Jurkat, Clone E6-1 (cell line): Measurements from ENCODE around the gene GPI.
A peak's percentile ranks its signal among the peaks of the same experiment; 100 is the strongest.
"Not testable (repeated sequence)": the region's sequence is repeated elsewhere in the genome, so short reads cannot be mapped to it uniquely, and the experiment has no call there.

Experiments used
- DNase-seq: peaks from one replicate; pipeline ENCODE4 v3.0.0-alpha.2; 2011; ENCODE audit warnings: low read depth, low spot score
- H3K4me3 ChIP-seq: 2 replicates; pipeline ENCODE4 v1.5.1; 2011; ENCODE audit warnings: mild to moderate bottlenecking, low read length, control low read depth, moderate library complexity

The GPI gene

DNA sequence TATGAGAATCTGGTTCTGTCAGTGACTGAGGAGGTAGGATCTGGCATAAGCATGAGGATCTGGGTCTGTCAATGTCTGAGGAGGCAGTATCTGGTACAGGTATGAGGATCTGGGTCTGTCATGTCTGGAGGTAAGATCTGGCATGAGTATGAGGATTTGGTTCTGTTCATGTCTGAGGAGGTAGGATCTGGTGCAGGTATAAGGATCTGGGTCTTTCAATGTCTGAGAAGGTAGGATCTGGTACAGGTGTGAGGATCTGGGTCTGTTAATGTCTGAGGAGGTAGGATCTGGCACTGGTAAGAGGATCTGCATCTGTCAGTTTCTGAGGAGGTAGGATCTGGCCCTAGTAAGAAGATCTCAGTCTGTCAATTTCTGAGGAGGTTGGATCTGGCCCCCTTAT, 26.8 kb downstream of the GPI start:
- no peak overlapping the region for H3K4me3 ChIP-seq
- no peak for DNase-seq

DNA sequence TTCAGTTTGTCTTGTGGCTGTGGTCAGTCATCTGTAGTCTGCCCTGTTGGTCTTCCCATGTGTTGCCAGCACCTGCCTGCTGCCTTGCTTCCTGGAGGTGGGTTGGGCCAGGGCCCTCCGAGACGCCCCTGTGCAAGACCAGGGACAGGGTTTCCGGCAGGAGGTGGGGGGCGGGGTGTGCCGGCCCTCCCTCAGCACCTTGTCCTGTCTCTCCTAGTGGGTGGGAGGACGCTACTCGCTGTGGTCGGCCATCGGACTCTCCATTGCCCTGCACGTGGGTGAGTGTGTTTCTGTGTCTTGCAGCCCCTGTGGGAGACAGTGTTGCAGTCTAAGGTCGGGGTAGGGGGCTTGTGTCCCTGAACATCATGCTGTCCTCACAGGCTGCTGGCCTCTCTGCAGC, 28.0 kb downstream of the GPI start:
- no peak for DNase-seq
- no peak overlapping the region for H3K4me3 ChIP-seq

DNA sequence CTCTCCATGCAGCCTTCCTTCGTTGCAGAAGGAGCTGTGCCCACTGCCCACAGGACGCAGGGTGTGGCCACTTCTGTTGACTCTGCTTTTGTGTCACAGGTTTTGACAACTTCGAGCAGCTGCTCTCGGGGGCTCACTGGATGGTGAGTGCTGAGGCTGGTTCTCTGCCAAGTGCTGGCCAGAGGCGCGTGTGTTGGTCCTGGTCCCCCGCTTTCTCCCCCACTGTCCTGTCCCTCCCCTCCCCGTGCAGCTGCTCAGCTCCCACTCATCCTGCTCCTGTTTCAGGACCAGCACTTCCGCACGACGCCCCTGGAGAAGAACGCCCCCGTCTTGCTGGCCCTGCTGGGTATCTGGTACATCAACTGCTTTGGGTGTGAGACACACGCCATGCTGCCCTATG, 28.6 kb downstream of the GPI start:
- H3K4me3 ChIP-seq, result no peak overlapping the region
- DNase-seq, result no peak

DNA sequence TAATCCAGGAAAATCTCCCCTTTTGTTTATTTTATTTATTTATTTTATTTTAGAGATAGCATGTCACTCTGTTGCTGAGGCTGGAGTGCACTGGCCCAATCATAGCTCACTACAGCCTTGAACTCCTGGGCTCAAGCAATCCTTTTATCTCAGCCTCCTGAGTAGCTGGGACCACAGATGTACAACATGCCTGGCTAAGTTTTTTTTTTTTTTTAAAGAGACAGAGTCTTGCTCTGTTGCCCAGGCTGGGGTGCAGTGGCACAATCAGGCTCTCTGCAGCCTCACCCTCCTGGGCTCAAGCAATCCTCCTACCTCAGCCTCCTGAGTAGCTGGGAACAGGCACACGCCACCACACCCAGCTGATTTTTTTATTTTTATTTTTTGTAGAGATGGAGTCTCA, 32.9 kb downstream of the GPI start:
- no peak overlapping the region for H3K4me3 ChIP-seq
- no peak for DNase-seq

DNA sequence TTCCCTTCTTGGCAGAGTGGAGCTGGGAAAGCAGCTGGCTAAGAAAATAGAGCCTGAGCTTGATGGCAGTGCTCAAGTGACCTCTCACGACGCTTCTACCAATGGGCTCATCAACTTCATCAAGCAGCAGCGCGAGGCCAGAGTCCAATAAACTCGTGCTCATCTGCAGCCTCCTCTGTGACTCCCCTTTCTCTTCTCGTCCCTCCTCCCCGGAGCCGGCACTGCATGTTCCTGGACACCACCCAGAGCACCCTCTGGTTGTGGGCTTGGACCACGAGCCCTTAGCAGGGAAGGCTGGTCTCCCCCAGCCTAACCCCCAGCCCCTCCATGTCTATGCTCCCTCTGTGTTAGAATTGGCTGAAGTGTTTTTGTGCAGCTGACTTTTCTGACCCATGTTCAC, 34.9 kb downstream of the GPI start:
- H3K4me3 ChIP-seq, result no peak overlapping the region
- DNase-seq, result no peak

DNA sequence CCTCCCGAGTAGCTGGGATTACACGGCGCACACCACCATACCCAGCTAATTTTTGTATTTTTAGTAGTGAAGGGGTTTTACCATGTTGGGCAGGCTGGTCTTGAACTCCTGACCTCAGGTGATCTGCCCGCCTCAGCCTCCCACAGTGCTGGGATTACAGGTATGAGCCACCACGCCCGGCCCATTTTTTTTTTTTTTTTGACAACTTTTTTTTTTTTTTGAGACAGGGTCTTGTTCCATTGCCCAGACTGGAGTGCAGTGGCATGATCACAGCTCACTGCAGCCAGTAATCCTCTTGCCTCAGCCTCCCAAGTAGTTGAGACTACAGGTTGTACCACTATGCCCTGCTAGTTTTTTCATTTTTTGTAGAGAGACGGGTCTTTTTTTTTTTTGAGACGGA, 35.8 kb downstream of the GPI start:
- DNase-seq, H3K4me3 ChIP-seq: not testable (repeated sequence)

DNA sequence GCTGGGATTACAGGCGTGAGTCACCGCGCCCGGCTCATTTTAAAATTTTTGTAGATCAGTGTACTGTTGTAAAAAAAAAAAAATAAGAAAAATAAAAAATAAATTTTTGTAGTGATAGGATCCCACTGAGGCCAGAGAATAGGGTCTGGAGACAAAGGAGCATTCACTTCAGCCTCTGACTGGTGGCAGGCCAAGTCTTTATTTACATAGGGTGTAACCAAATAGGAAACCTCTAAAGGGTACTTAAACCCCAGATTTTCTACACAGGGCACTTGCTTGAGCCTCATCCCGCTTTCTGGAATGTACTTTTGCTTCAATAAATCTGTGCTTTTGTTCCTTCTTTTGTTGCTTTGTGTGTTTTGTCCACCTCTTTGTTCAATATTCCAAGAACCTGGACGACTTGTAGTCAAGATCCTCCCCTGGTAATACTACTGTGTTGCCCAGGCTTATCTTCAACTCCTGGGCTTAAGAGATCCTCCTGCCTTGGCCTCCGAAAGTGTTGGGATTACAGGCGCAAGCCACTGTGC, 37.1 kb downstream of the GPI start:
- DNase-seq, result no peak

DNA sequence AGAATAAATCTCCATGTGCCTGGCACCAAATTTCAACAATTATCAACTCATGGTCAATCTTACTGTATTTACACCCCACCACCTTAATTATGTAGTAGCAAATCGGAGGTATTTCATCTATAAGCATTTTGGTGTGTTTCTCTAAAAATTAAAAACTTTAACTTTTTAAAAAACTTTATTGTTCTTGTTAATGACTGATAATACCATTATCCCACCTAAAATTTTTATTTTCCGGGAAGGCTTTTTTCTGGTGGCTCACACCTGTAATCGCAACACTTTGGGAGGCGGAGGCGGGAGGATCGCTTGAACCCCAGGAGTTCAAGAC, 38.8 kb downstream of the GPI start:
- H3K4me3 ChIP-seq, result peak overlapping the region; percentile 95
- DNase-seq, result no peak

More for the DNA sequence above, 37.1 kb downstream of the GPI start:
- H3K4me3 ChIP-seq, result no peak overlapping the region

DNA sequence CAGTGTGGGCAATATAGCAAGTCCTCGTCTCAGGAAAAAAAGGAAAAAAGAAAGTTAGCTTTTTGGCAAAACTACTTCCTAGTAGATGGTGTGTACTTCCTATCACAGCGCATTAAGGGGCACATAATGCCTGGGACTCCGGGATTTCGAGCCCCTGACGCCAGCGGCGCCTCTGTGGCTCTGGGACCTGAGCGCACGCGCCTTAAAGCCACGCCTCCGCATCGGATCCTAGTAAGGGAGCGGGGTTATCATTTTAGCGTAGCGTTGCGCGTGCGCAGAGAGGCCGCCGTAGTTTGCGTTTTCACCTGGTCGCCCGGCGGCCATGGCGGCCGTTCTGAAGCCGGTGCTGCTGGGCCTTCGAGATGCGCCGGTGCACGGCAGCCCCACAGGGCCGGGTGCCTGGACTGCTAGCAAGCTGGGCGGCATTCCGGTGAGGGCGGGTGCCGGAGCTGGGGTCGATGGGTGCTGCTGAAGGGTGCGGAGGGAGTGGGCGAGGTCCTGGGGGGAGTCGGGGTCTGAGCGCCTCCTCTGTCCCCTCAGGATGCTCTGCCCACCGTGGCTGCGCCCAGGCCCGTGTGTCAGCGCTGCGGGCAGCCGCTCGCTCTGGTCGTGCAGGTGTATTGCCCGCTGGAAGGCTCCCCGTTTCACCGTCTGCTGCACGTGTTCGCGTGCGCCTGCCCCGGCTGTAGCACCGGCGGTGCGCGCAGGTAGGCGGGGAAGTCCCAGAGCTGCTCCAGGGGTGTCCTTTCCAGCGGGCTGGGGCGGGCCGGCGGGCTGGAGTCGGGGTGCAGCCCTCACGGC, 39.3 kb downstream of the GPI start, which contains the start of gene PDCD2L:
TSS of gene PDCD2L (plus strand) at position 291 of the 801 bp plus-strand sequence. CDS start at position 323, 32 bp downstream.
- peak within 1 kb of the TSS; percentile 95 for H3K4me3 ChIP-seq
- peak; percentile 87 for DNase-seq

DNA sequence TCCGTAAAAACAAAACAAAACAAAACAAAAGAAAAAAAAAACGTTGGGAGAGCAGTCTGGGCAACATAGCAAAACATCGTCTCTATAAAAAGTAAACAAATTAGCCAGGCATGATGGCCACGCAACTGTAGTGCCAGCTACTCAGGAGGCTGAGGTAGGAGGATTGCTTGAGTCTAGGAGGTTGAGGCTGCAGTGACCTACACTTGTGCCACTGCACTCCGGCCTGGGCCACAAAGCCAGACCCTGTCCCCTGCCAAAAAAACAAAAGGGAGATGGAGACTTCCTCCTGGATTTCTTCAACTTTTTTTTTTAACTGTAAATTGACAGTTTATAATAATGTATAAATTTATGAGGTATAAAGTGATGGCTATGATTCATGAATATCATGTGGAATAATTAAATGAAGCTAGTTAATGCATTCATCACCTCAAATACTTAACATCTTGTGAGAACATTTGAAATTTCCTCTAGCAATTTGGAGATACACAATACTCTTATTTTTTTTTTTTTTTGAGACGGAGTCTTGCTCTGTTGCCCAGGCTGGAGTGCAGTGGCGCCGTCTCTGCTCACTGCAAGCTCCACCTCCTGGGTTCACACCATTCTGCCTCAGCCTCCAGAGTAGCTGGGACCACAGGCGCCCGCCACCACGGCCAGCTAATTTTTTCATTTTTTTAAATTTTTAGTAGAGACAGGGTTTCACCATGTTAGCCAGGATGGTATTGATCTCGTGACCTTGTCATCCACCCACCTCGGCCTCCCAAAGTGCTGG, 41.1 kb downstream of the GPI start:
- H3K4me3 ChIP-seq, result no peak overlapping the region
- no peak for DNase-seq

DNA sequence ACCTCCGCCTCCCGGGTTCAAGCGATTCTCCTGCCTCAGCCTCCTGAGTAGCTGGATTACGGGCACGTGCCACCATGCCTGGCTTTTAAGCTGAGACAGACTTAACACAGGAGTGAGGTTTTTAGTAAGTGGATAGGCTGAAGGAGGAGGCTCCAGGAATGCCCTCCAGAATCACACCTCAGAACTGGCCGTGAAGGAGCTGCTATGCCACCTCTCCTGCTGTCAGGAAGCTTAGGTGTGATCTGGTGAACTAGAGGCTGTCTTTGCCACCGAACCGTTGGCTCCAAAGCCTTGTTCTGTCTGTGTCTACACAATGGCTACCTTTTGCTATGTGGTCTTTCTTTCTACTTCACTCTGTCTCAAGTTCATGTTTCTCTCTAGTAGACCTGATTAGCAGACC, 43.4 kb downstream of the GPI start:
- no peak for DNase-seq
- H3K4me3 ChIP-seq, result no peak overlapping the region

DNA sequence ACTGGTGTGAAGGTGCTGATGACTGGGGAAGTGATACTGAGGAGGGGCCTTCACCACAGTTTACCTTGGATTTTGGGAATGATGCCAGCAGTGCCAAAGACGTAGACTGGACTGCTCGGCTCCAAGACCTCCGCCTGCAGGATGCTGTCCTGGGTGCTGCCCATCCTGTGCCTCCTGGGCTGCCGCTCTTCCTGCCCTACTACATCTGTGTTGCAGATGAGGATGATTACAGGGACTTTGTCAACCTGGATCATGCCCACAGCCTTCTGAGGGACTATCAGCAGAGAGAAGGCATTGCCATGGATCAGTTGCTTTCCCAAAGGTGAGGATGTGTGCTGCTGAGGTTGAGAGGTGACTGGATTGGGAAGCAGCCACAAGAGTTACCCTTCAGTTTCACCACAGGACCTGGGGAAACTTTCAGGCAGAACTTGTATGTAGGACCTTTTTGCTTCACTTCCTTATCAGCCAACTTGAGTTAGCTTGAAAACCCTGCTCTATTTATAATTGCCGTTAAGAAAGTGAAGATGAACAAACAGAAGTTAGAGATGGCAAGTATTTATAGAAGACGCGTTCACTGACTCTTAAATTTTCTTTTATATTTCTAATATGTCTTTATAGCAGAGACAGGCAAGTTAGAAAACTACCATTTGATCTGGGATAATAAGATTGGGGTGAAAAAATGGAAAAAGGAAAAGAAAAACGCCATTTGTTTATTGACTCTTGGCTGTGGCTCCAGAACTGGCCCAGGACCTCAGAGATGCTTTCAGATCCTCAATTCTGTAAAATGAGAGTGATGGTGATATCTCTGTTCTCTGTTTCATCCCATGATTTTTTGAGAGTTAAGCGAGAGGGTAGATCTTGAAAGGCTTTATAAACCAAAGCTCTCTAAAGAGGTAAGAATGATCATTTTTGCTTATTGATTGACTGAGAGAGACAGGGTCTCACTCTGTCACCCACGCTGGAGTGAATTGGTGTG, 44.5 kb downstream of the GPI start:
- no peak for DNase-seq
- H3K4me3 ChIP-seq, result no peak overlapping the region

DNA sequence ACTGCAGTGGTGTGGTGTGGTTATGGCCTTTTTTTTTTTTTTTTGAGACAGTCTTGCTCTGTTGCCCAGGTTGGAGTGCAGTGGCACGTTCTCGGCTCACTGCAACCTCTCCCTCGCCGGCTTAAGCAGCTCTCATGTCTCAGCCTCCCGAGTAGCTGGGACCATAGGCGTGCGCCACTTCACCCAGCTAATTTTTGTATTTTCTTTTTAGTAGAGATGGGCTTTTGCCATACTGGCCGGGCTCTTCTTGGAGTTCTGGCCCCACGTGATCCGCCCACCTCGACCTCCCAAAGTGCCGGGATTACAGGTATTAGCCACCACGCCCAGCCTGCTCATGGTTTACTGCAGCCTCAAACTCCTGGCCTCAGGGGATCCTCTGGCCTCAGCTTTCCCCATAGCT, 46.2 kb downstream of the GPI start:
- no peak for DNase-seq
- H3K4me3 ChIP-seq, result no peak overlapping the region

DNA sequence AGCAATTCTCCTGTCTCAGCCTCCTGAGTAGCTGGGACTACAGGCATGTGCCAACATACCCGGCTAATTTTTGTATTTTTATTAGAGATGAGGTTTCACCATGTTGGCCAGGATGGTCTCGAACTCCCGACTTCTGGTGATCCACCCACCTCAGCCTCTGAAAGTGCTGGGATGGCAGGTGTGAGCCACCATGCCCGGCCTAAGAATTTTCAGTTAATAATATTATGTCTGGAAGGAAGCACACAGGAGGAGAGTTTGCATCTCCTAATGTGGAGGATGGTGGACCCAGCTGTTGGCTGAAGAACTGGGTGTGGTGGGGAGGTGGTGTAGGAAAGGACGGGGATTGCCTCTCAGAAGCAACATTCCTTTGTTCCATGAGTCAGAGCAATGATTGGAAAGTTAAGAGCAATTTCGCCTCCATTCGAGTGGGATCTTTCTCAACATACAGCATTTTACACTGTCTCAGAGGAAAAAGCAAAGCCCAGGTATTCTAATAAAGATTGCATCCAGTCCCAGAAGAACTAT, 51.1 kb downstream of the GPI start:
- DNase-seq, result no peak
- no peak overlapping the region for H3K4me3 ChIP-seq

DNA sequence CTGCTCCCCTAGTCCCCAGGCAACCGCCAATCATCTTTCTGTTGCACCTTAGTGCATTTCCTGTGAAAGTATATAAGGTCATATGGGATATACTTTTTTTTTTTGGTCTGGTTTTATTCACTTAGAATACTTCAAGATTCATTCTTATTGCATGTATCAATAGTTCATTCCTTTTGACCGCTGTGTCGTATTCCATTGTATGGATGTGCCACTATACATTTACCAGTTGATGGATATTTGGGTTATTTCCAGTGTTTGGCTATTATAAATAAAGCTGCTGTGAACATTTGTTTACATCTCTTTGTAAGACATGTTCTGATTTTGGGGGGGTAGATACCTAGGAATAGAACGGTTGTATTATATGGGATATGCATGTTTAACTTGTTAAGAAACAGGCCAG, 53.3 kb downstream of the GPI start:
- no peak overlapping the region for H3K4me3 ChIP-seq
- no peak for DNase-seq

DNA sequence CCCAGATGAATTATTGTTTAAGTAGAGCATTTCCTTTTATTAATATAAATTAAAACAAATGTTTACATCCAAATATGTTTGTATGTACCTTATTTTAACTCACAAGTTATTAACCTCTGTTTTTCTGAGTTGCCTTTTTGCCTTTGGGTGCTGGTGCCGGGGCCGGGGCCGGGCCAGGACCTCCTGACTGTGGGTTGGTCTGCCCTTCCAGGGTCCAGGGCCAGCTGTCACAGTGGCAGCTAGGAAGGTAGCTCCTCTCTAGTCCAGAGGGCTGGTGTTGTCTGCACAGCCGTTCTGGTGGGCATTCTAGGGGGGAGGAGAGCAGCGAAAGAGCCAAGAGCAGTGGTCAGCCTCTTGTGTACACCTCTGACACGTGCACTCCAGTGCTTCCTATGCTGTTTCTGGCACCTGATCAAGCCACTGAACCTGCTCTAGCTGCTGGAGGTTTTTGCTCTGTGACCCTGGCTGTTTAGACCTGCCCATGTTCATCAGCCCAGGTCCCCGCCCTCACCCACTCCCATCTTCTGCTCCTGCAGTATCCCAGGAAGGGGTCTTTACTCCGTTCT, 61.2 kb downstream of the GPI start:
- no peak for DNase-seq
- no peak overlapping the region for H3K4me3 ChIP-seq

DNA sequence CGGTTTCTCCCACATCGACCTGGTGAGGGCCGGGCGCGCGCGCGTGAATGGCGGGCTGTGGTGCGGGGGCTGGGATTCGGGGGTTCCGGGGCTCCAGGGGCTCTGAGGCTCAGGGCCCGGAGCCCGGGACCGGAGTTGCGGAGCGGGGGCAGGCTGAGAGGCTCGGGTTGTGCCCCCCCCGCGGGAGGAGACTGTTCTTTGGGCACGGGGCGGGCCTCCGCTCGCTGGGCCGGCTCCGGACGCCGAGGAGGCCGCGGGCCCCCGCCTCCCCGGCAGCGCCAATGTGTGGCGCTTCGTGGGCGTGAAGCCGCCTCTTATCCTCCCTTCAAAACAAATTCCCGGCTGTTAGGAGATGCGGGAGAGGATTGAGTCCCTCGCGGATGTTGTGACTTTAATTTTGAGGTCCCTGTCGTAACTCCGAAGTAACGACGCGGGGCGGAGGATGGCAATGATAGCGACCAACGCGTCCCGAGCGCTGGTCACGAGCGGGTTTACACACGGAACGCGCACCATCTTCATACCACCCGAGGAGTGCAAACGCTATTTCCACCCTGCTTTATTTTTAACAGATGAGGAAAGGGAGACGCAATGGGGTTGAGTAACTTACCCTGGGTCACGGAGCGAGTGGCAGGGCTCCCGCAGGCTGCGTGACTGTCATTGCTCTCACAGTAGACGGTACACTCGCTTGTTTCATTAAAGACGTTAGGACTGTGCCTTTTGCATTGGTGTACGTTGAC, 63.7 kb downstream of the GPI start:
- H3K4me3 ChIP-seq, result peak overlapping the region; percentile 94
- peak; percentile 12 for DNase-seq

DNA sequence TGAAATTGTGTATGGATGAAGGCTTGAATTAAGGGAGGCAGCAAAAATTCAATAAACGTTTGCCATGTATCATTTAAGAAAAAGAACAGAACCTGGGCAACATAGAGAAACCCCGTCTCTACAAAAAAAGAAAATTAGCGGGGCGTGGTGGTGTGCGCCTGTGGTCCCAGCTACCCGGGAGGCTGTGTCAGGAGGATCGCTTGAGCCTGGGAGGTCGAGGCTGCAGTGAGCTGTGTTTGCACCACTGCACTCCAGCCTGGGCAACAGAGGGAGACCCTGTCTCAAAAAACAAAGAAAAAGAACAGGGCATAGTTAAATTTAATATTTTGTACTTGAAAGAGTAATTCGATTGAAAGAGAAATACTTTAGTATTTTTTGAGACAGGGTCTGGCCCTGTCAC, 64.6 kb downstream of the GPI start:
- H3K4me3 ChIP-seq, result peak overlapping the region; percentile 94
- no peak for DNase-seq
